ENCODE measurements around the gene NSUN2.

Gene NSUN2

GRCh38 chr5:6553972-6554371 is 78.9 kb downstream of the NSUN2 start:
- no peak for DNase-seq

GRCh38 chr5:6552612-6553011 is 80.2 kb downstream of the NSUN2 start:
- DNase-seq = no peak

- no peak for DNase-seq
These were observed 80.9 kb downstream of the NSUN2 start for GRCh38 chr5:6551955-6552313.

DNA sequence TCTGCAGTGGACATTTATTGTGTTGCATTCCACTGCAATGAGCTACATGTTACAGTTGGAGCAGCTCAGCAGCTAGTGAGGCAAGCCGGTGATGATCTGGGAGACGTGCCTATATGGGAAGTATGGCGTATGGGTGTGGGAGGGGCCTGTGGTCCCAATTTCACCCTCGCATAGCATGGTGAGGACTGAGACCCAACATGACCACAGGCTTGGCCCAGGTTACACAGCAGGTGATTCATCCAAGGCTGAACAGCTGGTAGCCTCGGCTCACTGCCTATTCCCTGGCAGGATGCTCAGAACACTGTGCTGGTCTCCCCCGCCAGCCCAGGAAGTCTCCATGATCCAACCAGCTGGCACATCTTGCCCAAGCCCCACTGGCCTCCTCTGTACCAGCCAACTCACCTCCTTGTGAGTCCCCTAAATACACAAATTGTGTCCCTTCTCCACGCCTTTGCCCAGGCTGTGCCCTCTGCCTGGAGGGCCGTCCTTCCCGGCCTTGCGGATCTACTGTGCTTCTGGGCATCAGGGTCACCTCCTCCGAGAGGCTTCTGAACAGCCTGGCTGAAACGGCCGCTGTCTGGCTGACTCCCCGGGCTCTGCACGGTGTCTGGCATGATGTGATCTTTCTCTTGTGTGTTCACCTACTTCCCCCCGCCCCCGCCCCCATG is 81.4 kb downstream of the NSUN2 start:
- DNase-seq = no peak

GRCh38 chr5:6550628-6551027 is 82.2 kb downstream of the NSUN2 start:
- no peak for DNase-seq

Data from NK-92 treated with Interleukin-12 subunit alpha and Interleukin-12 subunit beta, amount 100 ng/mL, for 24 hours (cell line).